HPDE6-E6E7 (cell line): ENCODE measurements around the gene SLC6A8.

Experiments used
- DNase-seq: peaks from one replicate; pipeline ENCODE4 v3.0.0; 2011; ENCODE audit warnings: missing footprints; ENCODE audit errors: extremely low spot score

The SLC6A8 gene

GRCh38 chrX:153687121-153688039, at the start of gene SLC6A8:
TSS of gene SLC6A8 (plus strand) at chrX:153687926. CDS start at chrX:153688575, 649 bp downstream.
- DNase-seq, result peak; percentile 56

DNA sequence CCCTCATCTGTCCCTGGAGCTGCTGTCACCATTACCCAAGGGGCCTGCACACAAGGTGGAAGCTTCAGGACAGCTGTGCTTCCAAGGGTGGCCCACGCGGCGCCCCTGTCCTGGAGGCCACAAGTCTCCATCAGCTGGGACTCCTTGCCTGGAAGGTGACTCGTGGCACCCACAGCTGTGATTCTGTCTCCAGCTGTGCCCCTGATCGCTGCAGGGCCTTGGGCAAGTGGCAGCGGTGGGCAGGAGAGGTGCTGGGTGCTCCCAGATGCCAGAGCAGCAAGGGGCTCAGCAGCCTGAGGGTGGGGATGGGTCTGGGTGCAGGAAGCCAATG, 49.7 kb upstream of the SLC6A8 start:
- DNase-seq, result no peak

DNA sequence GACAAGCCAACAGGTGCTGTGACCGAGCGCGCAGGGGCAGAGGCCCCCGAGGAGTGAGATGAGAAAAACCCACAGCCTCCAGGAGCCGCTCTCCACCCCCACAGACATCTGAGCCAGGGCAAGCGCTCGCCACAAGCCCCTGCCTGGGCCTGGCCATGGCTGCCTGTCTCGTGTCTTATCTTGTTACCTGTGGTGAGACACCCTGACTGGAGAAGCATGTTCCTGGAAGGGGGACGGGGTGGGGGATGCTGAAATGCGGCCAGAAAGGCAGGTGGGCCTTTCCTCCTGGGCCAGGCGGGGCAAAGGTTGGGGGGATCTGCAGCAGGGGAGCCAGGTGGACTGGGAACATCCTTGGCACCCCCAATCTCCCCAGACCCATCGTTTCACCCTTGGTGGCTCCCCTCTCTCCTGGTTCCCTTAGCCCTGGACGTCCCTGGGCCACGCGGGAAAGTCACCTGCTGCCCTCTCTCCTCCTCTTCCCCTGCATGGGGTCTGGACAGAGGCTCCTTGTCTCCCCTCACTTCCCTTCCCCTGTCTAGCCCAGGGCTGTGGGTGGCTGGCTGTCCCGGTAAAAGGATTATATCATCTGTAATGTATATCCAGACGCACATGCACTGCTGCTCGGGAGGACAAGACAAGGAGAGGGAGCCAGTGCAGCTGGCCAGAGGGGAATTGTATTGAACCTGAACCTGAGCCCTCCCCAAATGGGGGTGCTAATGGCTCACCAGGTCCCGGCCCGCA, 49.1 kb upstream of the SLC6A8 start:
- peak; percentile 71 for DNase-seq

DNA sequence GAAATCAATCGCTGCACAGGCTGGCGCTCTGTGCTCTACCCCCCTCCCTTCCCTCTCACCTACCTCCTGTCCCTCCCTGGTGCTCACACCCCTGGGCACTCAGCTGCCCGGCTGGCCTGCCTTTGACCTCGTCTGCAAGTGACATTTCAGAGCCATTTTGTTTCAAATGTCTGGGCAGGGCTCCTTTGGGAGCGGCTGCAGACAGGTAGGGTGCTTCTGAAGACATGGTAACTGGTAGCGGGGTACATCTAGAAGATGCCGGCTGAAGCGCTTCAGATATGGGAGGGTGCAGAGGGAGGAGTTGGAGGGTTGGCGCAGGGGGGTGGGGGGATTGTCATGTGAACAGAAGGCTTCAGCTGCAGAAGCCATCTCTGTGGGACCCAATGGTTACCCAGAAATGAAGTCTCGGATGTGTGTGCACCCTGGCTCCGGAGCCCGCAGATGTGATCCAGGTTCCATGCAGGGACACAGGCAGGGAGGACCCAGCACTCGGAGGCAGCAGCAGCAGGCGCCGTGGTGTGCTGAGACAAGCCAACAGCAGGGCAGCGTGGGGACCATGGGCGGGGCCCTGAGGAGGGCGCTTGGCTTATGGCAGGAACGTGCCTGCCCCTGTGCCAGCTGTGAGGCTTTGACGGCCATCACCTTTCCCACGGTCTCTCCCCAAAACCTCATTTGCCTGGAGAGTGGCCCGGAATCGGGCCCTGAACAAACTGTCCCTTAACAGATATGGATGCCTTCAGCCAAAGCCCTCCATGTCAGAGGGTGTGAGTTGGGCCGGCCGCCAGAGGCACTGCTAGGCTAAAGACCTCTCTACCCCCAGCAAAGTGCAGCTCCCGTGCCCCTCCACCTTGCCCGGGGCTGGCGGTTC, 48.3 kb upstream of the SLC6A8 start:
- no peak for DNase-seq

GRCh38 chrX:153640045-153640686, 47.6 kb upstream of the SLC6A8 start:
- no peak for DNase-seq

DNA sequence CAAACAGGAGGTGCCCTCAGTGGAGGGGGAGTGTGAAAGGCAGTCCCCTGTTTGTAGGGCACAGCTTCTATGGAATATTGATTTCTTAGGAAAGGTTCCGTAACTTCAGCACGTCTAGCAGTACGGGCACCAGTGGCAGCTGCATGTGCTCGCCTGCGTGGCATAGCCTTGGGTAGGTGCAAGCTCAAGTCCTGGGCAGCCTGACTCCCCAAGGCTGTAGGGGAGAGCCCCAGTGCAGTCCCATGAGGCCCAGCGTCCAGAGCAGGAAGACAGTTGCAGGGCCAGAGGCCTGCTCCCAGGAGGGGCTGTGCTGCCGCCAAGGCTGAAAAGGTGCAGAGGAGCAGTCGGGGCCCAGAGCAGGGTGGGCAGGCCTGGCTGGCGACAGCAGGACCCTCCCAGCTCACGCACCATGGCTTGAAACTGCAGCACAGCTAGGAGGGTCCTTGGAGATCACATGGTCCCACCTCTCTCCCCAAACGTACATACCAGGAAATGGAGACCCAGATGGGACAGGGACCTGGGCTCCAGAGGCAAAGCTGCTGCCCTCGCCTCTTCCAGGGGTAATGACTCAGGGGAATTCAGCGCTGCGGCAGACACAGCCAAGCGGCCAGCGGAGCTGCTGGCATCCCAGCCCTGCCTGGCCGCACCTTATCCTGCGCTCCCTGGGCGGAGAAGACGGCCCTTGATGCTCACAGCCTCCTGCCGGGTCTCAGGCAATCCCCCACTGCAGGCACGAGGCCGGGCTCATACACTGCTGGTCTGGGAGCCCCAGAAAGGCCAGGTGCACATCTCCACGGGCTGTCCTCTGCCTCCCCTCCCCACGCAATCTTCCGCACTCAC, 46.8 kb upstream of the SLC6A8 start:
- no peak for DNase-seq

DNA sequence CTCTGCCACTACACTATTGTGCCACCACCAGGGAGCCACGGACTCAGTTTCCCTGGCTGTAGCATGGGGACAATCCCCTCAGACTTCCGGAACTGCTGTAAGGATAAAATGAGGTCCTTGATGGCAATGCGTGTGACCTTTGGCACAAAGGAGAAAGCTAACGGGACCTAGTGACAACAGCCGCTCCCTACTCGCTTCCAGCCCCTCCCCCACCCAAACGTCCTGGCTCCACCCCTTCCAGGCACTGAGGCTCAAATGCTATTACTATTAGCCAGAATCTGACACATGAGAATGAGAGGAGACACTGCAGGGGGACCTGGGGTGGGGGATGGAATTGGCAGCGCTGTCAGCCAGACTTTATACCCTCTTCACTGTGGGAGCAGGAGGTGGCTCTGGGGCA, 46.1 kb upstream of the SLC6A8 start:
- no peak for DNase-seq

GRCh38 chrX:153642051-153642654, 45.6 kb upstream of the SLC6A8 start:
- DNase-seq, result no peak

DNA sequence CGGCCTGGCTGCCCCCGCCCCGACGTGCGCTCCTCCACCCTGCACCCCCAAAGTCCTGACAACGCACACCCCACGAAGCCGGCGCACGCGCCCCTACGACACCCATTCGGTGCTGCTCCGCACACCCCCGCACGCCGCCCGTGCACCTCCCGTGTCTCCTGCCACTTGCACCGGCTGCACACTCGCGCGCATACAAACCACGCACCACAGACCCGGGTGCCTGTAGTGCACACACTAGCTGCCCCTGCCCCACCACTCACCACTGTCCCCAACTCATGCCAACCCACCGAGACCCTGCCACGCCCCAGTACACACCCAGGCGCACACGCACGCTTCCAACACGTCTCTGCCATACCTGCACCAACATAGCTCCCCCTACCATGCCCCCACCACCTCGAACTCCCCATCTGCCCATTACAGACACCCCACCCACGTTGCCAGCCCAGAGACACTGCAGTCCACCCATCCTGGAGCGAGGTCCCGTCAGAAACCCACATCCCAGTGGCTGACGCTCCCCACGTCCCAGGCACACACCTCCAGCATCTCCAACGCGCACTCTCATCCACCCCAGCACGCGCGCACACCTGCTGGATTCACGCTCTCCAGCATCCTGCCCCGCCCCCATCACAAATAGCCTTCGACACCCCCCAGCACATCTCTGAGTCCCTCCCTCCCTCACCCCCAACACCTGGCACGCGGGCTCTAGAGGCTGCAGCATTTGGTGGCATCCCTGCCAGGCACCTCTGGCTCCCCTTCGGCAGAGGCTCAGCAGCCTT, 44.9 kb upstream of the SLC6A8 start:
- no peak for DNase-seq

DNA sequence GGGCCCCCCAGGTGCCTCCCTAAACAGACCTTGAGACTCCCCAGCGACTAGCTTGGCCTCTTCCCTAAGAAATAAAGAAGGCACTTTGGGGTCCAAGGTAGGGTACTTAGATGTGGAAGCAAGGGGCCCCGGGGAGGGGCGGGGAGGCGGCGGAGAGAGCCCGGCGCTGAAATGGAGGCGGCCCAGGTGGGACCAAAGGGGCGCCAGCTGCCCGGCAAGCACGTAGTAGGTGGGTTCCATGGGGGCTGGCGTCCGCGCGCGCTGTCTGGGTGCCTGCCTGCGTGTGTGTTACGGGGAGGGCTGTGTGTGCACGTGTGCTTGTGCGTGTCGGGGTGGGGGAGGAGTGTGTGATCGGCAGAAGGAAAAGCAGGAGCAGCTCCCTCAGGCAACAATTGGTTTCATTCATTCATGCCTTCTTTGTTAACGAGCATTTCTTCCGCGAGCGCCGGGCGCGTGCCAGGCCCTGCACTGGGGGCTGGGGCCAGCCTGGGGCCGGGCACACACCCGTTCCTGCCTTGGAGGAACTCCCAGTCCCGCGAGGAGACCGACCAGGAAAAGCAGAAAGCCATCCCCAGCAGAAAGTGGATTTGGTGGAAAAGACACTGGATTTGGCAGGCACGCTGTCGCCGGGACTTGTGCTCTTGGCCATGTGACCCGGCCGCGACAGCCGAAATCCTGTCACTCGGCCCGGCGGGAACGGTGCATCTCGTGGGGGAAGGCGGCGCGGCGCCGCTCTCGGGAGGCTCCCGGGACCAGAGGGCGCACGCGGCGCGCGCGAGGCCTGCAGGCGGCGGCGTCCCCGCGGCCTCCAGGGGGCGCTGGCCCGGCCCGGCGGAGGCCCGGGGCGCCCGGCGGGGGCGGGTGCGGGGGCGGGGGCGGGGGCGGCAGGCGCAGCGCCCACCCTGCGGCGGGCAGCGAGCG, 44.0 kb upstream of the SLC6A8 start:
- no peak for DNase-seq

- DNase-seq, result no peak
These were observed 43.2 kb upstream of the SLC6A8 start for GRCh38 chrX:153644356-153645125.

DNA sequence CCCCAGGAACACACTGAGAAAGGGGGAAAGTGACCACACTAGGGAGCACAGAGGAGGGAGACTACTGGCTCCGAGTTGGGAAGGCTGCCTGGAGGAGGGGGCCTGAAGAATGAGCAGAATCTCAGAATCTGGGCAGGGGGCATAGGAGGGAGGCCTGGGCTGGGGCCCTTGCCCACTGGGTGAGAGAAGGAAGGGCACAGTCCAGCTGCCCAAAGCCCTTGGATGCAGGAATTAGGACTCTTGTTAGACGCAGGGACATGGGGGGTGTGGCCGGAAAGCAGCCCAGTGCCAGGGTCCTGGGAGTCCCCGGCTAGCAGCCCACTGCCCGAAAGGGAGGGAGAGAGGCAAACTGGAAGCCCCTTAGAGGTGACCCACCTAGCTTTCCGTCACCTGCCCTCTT, 42.6 kb upstream of the SLC6A8 start:
- DNase-seq, result no peak

DNA sequence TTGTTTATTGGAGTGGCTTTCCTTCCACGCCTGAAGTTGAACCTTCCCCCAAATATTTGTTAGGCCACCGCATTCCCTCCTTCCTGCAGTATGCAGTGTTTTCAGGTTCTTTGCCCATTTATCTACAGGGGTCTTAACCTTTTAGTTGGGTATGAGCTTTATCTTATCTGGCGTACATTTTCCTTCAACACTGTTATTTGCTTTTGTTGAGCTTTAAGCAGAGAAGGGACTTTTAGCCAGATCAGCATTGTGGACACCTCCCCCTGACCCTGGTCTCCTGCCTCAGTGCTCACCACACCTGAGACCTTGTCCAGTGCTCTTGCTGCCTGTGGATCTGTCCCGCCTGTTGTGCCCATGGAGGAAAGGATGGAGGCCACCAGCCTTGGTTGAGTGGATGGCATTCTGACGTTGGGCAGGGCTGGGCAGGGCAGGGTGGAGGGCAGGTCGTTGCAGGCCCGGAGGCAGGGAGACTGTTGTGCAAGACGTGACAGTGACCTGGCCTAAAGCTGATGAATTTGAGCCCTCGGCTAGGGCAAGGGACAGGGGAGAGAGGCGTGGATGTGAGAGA, 41.7 kb upstream of the SLC6A8 start:
- DNase-seq, result no peak

DNA sequence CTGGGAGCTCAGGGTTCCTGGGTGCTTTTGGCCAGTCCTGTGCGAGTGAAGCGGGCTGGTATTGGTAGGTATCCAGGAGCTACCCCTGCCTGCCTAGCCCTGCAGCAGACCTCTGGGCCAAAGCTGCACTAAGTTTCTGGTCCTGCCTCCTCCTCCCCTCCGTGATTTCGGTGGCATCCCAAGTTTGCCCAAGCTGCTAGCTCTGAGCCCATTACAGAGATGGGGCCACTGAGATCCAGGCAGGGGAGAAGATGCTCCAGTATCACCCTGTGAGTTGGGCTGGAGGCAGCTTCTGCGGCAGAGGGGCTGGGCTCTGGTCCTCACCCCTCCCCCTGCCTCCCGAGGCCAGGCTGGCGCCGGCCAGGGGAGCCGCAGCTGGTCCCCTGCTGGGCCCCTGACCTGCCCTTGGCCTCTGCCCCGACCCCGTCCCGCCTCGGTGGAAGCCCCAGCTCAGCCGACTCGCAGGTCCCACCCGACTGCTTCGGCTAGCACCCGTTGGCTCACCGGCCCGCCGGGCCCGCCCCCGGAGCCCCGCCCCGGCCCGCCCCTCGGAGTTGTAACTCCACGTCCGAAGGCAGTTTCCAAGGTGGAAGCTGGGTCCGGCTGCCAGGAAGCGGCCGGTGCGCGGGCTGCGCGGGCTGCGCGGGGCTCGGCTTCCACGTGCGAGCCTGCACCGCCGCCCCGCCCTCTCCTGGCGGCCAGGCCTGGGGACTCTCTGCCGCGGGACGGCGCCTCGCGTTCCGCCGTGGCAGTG, 40.9 kb upstream of the SLC6A8 start, which contains the start of gene DUSP9:
Gene DUSP9 (plus strand): TSS at position 584 of the 754 bp plus-strand sequence. CDS start 751 bp downstream, outside the sequence.
- peak; percentile 86 for DNase-seq

- no peak for DNase-seq
These were observed 40.0 kb upstream of the SLC6A8 start for GRCh38 chrX:153647461-153648357.
